Left kidney (tissue), 2 donors: ENCODE measurements around the gene NCKAP5. TPM values are rescaled to one million over a fixed set of nuclear protein-coding genes. Genes with fewer than 3 reads are reported as not detected.
"Not testable (repeated sequence)": the region's sequence is repeated elsewhere in the genome, so short reads cannot be mapped to it uniquely, and the experiment has no call there.

Source experiments
- DNase-seq: peaks from one replicate; pipeline ENCODE4 v3.0.0-alpha.2; 2013
- polyA plus RNA-seq: library from polyadenylated mRNA; unstranded; fragments of 120-200 nt; gene quantifications from one replicate; pipeline ENCODE4 v1.2.1, GENCODE V29; 2013; ENCODE audit not compliant: insufficient read length

The NCKAP5 gene
- polyA plus RNA-seq, 1 donor = 10.1 TPM

- DNase-seq = peak; percentile 21
Measured at GRCh38 chr2:133266041-133266925, 302.0 kb downstream of the NCKAP5 start.

- peak; percentile 60 for DNase-seq
Measured at GRCh38 chr2:133265432-133265949, 302.8 kb downstream of the NCKAP5 start.

- DNase-seq = no peak
Measured at GRCh38 chr2:133264989-133265401, 303.3 kb downstream of the NCKAP5 start.

- DNase-seq = no peak
Measured at GRCh38 chr2:133262893-133263292, 305.4 kb downstream of the NCKAP5 start.

GRCh38 chr2:133255360-133255759 lies 312.9 kb downstream of the NCKAP5 start:
- DNase-seq = no peak

- DNase-seq = no peak
Measured at GRCh38 chr2:133253793-133254192, 314.5 kb downstream of the NCKAP5 start.

- DNase-seq = no peak
Measured at GRCh38 chr2:133252780-133253355, 315.4 kb downstream of the NCKAP5 start.

GRCh38 chr2:133249362-133249761 lies 318.9 kb downstream of the NCKAP5 start:
- no peak for DNase-seq

- DNase-seq = no peak
Measured at GRCh38 chr2:133248264-133248663, 320.0 kb downstream of the NCKAP5 start.

- no peak for DNase-seq
Measured at GRCh38 chr2:133247631-133248030, 320.6 kb downstream of the NCKAP5 start.

GRCh38 chr2:133241224-133241571 lies 327.1 kb downstream of the NCKAP5 start:
- DNase-seq = no peak

GRCh38 chr2:133240491-133241223 lies 327.6 kb downstream of the NCKAP5 start:
- no peak for DNase-seq

- DNase-seq = no peak
Measured at GRCh38 chr2:133235968-133236367, 332.3 kb downstream of the NCKAP5 start.

GRCh38 chr2:133232556-133232955 lies 335.7 kb downstream of the NCKAP5 start:
- DNase-seq = no peak

GRCh38 chr2:133231264-133231663 lies 337.0 kb downstream of the NCKAP5 start:
- no peak for DNase-seq

- no peak for DNase-seq
Measured at GRCh38 chr2:133229974-133230373, 338.3 kb downstream of the NCKAP5 start.

- DNase-seq = no peak
Measured at GRCh38 chr2:133223226-133223625, 345.0 kb downstream of the NCKAP5 start.

GRCh38 chr2:133221398-133221797 lies 346.9 kb downstream of the NCKAP5 start:
- DNase-seq = no peak

- DNase-seq = no peak
Measured at GRCh38 chr2:133218204-133218603, 350.1 kb downstream of the NCKAP5 start.

GRCh38 chr2:133215477-133215876 lies 352.8 kb downstream of the NCKAP5 start:
- no peak for DNase-seq

GRCh38 chr2:133213651-133214050 lies 354.6 kb downstream of the NCKAP5 start:
- no peak for DNase-seq

- DNase-seq = no peak
Measured at GRCh38 chr2:133209325-133209724, 358.9 kb downstream of the NCKAP5 start.

GRCh38 chr2:133206666-133207065 lies 361.6 kb downstream of the NCKAP5 start:
- DNase-seq = not testable (repeated sequence)
